Neural crest cell (in vitro differentiated cells): ENCODE data around the gene CCDC85C. TPM values are rescaled to one million over a fixed set of nuclear protein-coding genes. Genes with fewer than 3 reads are reported as not detected.

Source experiments
- DNase-seq: peaks from one replicate; pipeline ENCODE4 v3.0.0; 2021; ENCODE audit warnings: low read depth, mixed read lengths, low spot score
- H3K27ac Mint-ChIP-seq: one replicate; pipeline ENCODE4 v1.8.0; 2021; ENCODE audit warnings: mild to moderate bottlenecking, mixed read lengths; ENCODE audit not compliant: unreplicated experiment
- H3K27me3 Mint-ChIP-seq: 2 replicates; pipeline ENCODE4 v1.8.0; 2021; ENCODE audit warnings: low read depth, mild to moderate bottlenecking, mixed read lengths
- H3K36me3 Mint-ChIP-seq: 2 replicates; pipeline ENCODE4 v1.8.0; 2021; ENCODE audit warnings: low read depth, mild to moderate bottlenecking, mixed read lengths
- H3K4me1 Mint-ChIP-seq: 2 replicates; pipeline ENCODE4 v1.8.0; 2021; ENCODE audit warnings: mixed read lengths
- H3K4me3 Mint-ChIP-seq: one replicate; pipeline ENCODE4 v1.8.0; 2021; ENCODE audit warnings: mild to moderate bottlenecking, mixed read lengths
- H3K9me3 Mint-ChIP-seq: 2 replicates; pipeline ENCODE4 v1.8.0; 2021; ENCODE audit warnings: mixed read lengths
- total RNA-seq: library from RNA; stranded (reverse); gene quantifications from 2 replicates; pipeline ENCODE4 v1.2.1, GENCODE V29; 2021
- TF ChIP-seq, protein P1 (sequence below): fragments of 200-600 bp; sonication (generic); conservative IDR thresholded peaks from 2 replicates; pipeline ENCODE4 v1.5.0; 2021; ENCODE audit warnings: antibody characterized with exemption, mild to moderate bottlenecking

CCDC85C gene
- total RNA-seq, 1 donor from 2014 or later: 31.4 TPM

- Mint-ChIP-seq H3K9me3 (no peaks in the 10 kb centered on the region), H3K4me3 (peak overlapping the region; percentile 36), H3K36me3 (peaks cover 1% of the 10 kb centered on the region), H3K27ac (no peak overlapping the region), H3K27me3 (no peaks in the 10 kb centered on the region), H3K4me1 (peaks cover 13% of the 10 kb centered on the region)
- DNase-seq: no peak
- TF ChIP-seq, protein P1, sequence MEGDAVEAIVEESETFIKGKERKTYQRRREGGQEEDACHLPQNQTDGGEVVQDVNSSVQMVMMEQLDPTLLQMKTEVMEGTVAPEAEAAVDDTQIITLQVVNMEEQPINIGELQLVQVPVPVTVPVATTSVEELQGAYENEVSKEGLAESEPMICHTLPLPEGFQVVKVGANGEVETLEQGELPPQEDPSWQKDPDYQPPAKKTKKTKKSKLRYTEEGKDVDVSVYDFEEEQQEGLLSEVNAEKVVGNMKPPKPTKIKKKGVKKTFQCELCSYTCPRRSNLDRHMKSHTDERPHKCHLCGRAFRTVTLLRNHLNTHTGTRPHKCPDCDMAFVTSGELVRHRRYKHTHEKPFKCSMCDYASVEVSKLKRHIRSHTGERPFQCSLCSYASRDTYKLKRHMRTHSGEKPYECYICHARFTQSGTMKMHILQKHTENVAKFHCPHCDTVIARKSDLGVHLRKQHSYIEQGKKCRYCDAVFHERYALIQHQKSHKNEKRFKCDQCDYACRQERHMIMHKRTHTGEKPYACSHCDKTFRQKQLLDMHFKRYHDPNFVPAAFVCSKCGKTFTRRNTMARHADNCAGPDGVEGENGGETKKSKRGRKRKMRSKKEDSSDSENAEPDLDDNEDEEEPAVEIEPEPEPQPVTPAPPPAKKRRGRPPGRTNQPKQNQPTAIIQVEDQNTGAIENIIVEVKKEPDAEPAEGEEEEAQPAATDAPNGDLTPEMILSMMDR: no peak
Observed at GRCh38 chr14:99511421-99512109, 92.4 kb downstream of the CCDC85C start.

- TF ChIP-seq, protein P1: no peak
- H3K4me1 Mint-ChIP-seq: peaks cover 13% of the 10 kb centered on the region
- DNase-seq: no peak
- no peaks in the 10 kb centered on the region for H3K27me3 Mint-ChIP-seq
- H3K27ac Mint-ChIP-seq: no peak overlapping the region
- peak overlapping the region; percentile 25 for H3K4me3 Mint-ChIP-seq
- H3K9me3 Mint-ChIP-seq: no peaks in the 10 kb centered on the region
- peaks cover 4% of the 10 kb centered on the region for H3K36me3 Mint-ChIP-seq
Observed at GRCh38 chr14:99510556-99511139, 93.4 kb downstream of the CCDC85C start.

DNA sequence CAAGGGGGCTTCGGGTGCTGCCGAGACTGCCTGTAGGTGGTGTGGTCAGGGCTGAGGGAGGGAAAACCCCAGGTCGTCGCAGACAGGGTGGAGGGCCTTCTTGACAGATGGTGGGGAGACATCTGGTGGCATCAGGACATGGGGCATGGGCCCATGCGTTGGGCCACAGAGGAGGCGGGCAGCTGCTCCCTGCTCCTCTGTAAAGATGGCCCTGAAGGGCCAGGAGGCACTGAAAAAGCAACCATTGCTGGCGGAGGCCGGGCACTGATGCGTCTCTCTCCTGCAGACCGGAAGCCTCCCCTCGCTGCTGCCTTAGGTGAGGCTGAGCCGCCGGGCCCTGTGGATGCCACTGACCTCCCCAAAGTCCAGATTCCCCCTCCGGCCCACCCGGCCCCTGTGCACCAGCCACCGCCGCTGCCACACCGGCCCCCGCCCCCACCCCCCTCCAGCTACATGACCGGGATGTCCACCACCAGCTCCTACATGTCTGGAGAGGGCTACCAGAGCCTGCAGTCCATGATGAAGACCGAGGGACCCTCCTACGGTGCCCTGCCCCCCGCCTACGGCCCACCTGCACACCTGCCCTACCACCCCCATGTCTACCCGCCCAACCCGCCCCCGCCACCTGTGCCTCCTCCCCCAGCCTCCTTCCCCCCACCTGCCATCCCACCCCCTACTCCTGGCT is 94.0 kb downstream of the CCDC85C start:
- peaks cover 6% of the 10 kb centered on the region for H3K36me3 Mint-ChIP-seq
- H3K27me3 Mint-ChIP-seq: no peaks in the 10 kb centered on the region
- no peak overlapping the region for H3K4me3 Mint-ChIP-seq
- no peak for DNase-seq
- H3K27ac Mint-ChIP-seq: no peak overlapping the region
- H3K4me1 Mint-ChIP-seq: peaks cover 13% of the 10 kb centered on the region
- TF ChIP-seq, protein P1: no peak
- H3K9me3 Mint-ChIP-seq: no peaks in the 10 kb centered on the region

GRCh38 chr14:99508896-99509629 is 94.9 kb downstream of the CCDC85C start:
- H3K4me1 Mint-ChIP-seq: peaks cover 13% of the 10 kb centered on the region
- no peak for DNase-seq
- H3K36me3 Mint-ChIP-seq: peaks cover 8% of the 10 kb centered on the region
- H3K9me3 Mint-ChIP-seq: no peaks in the 10 kb centered on the region
- H3K27me3 Mint-ChIP-seq: no peaks in the 10 kb centered on the region
- TF ChIP-seq, protein P1: no peak
- peak overlapping the region; percentile 23 for H3K4me3 Mint-ChIP-seq
- no peak overlapping the region for H3K27ac Mint-ChIP-seq

DNA sequence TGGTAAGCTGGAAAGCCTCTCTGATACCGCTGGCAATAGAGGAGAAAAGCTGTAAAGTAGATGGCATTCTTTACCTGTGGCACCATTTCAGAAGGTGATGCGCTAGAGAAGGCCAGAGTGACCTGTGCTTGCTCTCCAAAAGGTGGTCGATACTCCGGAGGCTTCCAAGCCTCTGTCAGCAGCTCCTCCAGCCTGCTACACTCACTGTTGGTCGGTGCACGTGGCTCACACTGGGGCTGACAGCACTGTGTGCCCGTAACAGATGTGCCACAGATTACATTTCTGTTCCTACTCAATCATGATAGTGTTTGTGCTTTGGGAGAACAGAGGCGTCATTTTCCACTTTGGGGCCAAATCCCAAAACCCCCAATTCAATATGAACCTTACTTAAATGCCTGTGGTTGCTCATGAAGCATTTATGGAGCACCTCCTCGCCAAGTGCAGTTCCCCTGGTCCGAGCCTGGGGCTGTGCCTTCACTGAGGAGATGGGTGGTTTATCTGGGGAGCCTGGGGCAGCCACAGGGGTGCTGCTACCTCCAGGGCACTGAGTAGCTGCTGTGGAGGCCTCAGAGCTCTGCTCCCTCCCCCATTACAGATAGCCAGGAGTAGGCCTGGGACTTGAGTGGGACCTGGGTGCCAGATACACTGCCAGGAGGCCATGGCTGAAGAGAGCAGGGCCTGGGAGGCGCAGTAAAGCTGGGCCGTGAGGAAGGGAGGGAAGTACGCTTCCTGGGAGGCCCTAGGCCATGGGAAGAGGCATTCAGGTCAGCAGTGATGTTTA is 96.0 kb downstream of the CCDC85C start:
- no peak overlapping the region for H3K4me3 Mint-ChIP-seq
- H3K36me3 Mint-ChIP-seq: peaks cover 8% of the 10 kb centered on the region
- H3K27me3 Mint-ChIP-seq: no peaks in the 10 kb centered on the region
- peaks cover 13% of the 10 kb centered on the region for H3K4me1 Mint-ChIP-seq
- TF ChIP-seq, protein P1: no peak
- H3K9me3 Mint-ChIP-seq: no peaks in the 10 kb centered on the region
- H3K27ac Mint-ChIP-seq: no peak overlapping the region
- DNase-seq: no peak
